Gastroesophageal sphincter (tissue), 4 donors: ENCODE measurements around the gene ZBTB7C. TPM values are rescaled to one million over a fixed set of nuclear protein-coding genes. Genes with fewer than 3 reads are reported as not detected.

Experiments used
- ATAC-seq: fragments of 150-250 bp; one replicate; pipeline ENCODE4 v1.9.1; 2016; ENCODE audit warnings: mild to moderate bottlenecking, moderate library complexity
- H3K27ac ChIP-seq, 4 donors: fragments of 200-600 bp; sonication (generic) in 3 of 4; 1 replicate in 3 of 4; 2 replicates in 1 of 4; pipeline ENCODE4 v1.5.1; 2016 to 2019
- H3K27me3 ChIP-seq: fragments of 200-600 bp; sonication (generic); one replicate; pipeline ENCODE4 v1.5.1; 2019
- H3K36me3 ChIP-seq, 2 donors: fragments of 200-600 bp; sonication (generic); one replicate each; pipeline ENCODE4 v1.5.1; 2019; ENCODE audit warnings: control low read depth in 1 of 2
- H3K4me1 ChIP-seq, 3 donors: fragments of 200-600 bp; sonication (generic); 1 replicate in 2 of 3; 2 replicates in 1 of 3; pipeline ENCODE4 v1.5.1; 2016 to 2019; ENCODE audit warnings: control low read depth in 2 of 3
- H3K4me3 ChIP-seq, 2 donors: fragments of 200-600 bp; sonication (generic); one replicate each; pipeline ENCODE4 v1.5.1; 2019; ENCODE audit warnings: mild to moderate bottlenecking in 1 of 2, moderate library complexity in 1 of 2
- H3K9me3 ChIP-seq, 3 donors: fragments of 200-600 bp; sonication (generic); one replicate each; pipeline ENCODE4 v1.5.1; 2017 to 2019; ENCODE audit warnings: control low read depth in 2 of 3
- EP300 ChIP-seq: sonication (generic); formaldehyde crosslinking; IDR thresholded peaks from one replicate; pipeline ENCODE4 v1.6.1; 2017; ENCODE audit warnings: antibody characterized with exemption, mild to moderate bottlenecking
- POLR2A ChIP-seq, 2 donors: fragments of 450-650 bp; IDR thresholded peaks; one replicate each; pipeline ENCODE4 v1.6.1; 2017; ENCODE audit warnings: antibody characterized with exemption in 2 of 2, mild to moderate bottlenecking in 2 of 2, moderate library complexity in 1 of 2
- POLR2AphosphoS5 ChIP-seq: sonication (generic); formaldehyde crosslinking; IDR thresholded peaks from one replicate; pipeline ENCODE4 v1.6.1; 2017; ENCODE audit warnings: antibody characterized with exemption
- WGBS, 2 donors: methylation state at CpG; one replicate each; pipeline ENCODE4 v1.1.5; 2018; ENCODE audit warnings: low coverage in 1 of 2; 5-methylcytosine and 5-hydroxymethylcytosine counted together
- total RNA-seq, 4 donors: library from RNA; depleted of rRNA; stranded (reverse); fragments of >200 nt; gene quantifications; one replicate each; pipeline ENCODE4 v1.1.0, GENCODE V29; 2016
- TF ChIP-seq, protein P1 (sequence below), 4 experiments: fragments of 200-600 bp in 2 of 4; fragments of 450-650 bp in 2 of 4; sonication (generic) in 1 of 4; IDR thresholded peaks; one replicate each; pipeline ENCODE4 v1.5.1; 2017 to 2019; ENCODE audit warnings: antibody characterized with exemption in 4 of 4, mild to moderate bottlenecking in 2 of 4, moderate library complexity in 2 of 4

The ZBTB7C gene
- total RNA-seq, 4 donors from 2014 or later = 7.8 to 15.4 (median 11.8) TPM

DNA sequence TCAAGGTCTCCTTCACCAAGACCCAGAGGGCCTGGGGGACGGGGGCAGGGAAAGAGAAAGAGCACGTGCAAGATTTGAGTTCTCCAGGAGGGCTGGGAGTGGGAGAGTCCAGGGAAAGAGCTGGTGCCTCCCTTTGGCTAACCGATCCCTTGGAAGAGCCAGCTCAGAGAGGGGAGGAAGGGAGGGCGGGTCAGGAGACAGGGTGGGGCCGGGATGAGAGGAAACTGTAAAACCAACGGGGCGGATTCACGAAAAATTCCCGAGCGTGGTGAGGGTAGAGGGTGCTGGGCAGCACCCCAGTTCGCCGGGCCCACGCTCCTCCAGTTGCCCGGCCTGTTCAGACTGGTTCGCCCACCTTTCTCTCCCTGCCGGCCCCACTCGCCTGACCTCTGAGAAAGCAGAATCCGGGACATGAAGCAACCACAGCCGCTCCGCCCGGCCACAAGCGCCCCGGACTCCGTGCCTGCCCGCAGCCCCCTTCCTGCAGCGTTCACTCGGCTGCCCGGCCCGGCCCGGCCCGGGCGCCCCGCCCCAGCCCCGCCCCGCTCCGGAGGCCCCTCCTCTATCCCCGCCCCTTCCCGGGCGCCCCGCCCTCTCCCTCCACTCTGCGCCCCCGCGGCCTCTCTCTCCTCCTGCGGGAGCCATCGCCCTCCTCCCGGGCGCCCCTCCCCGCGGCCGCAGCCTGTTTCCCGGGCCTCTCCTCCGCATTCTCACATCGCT is 247.8 kb downstream of the ZBTB7C start:
- Histone ChIP-seq H3K4me3 (peak overlapping the region; percentile 78 to 79), H3K27me3 (no peaks in the 10 kb centered on the region), H3K9me3 (no peaks in the 10 kb centered on the region), H3K36me3 (no peaks in the 10 kb centered on the region), H3K27ac (peak overlapping the region; percentile 80 to 93 (median 92)), H3K4me1 (peaks cover 0 to 50% (median 9%) of the 10 kb centered on the region in 3 donors)
- 0 to 2% methylated on average over 6 to 21 of the region's 53 CpGs for WGBS, 2 donors
- ATAC-seq = peak; percentile 94
- peak; percentile 42 to 45 for TF ChIP-seq POLR2A (IDR thresholded peaks at IDR 0.05)
- TF ChIP-seq, protein P1, sequence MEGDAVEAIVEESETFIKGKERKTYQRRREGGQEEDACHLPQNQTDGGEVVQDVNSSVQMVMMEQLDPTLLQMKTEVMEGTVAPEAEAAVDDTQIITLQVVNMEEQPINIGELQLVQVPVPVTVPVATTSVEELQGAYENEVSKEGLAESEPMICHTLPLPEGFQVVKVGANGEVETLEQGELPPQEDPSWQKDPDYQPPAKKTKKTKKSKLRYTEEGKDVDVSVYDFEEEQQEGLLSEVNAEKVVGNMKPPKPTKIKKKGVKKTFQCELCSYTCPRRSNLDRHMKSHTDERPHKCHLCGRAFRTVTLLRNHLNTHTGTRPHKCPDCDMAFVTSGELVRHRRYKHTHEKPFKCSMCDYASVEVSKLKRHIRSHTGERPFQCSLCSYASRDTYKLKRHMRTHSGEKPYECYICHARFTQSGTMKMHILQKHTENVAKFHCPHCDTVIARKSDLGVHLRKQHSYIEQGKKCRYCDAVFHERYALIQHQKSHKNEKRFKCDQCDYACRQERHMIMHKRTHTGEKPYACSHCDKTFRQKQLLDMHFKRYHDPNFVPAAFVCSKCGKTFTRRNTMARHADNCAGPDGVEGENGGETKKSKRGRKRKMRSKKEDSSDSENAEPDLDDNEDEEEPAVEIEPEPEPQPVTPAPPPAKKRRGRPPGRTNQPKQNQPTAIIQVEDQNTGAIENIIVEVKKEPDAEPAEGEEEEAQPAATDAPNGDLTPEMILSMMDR (IDR thresholded peaks at IDR 0.05) = no peak
- TF ChIP-seq EP300 = no peak
- TF ChIP-seq POLR2AphosphoS5 = peak; percentile 48

DNA sequence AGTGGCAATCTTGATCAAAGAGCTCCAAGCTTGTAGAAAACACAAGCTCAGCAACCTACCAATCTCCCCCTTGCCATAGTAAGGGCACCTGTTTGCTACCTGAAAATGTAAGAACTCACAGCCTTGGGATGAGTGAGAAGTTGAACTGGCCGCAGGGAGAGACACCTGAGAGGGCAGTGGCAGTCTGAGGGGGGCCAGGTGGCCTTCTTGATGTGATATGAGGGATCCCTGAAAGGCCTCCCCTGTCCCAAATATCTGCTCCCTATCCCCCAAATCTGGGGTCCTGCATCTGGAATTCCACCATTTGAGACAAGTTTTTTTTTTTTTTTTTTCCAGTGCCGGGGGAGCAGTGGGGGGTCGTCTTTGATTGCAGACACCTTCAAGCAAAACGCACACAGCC is 248.6 kb downstream of the ZBTB7C start:
- WGBS, 2 donors = 100% methylated on average over 1 of the region's 4 CpGs; no CpG with 5 or more reads in 1 of the 2 donors
- H3K27me3 ChIP-seq = no peaks in the 10 kb centered on the region
- no peaks in the 10 kb centered on the region for H3K9me3 ChIP-seq
- ATAC-seq = no peak
- TF ChIP-seq EP300 (no peak), POLR2AphosphoS5 (no peak), POLR2A (IDR thresholded peaks at IDR 0.05) (no peak)
- TF ChIP-seq, protein P1 (IDR thresholded peaks at IDR 0.05) = no peak
- H3K4me3 ChIP-seq = peak overlapping the region in 1 of 2 donors; percentile 79
- H3K27ac ChIP-seq = peak overlapping the region; percentile 80 to 93 (median 92)
- no peaks in the 10 kb centered on the region for H3K36me3 ChIP-seq
- H3K4me1 ChIP-seq = peaks cover 0 to 46% (median 9%) of the 10 kb centered on the region in 3 donors

DNA sequence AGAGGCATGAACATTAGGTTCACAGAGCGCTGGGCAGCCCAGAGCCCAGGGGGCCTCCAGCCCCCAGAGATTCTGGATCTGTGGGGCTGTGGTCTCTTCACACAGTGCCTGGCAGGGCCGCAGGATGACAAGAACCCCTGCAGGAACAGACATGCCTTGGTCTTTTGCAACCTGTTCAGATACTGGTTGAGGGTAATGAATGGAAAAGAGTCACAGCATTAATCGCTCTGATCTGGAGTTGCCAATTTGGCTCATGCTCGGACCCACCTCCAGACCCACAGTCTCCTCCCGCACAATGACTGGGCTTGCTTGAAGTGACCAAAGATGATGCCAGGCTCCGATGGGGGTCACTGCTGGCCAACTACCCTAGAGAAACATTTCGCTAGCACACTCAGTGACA is 249.4 kb downstream of the ZBTB7C start:
- H3K4me1 ChIP-seq = peaks cover 0 to 41% (median 11%) of the 10 kb centered on the region in 3 donors
- 100% methylated on average over 3 of the region's 7 CpGs for WGBS, 2 donors

DNA sequence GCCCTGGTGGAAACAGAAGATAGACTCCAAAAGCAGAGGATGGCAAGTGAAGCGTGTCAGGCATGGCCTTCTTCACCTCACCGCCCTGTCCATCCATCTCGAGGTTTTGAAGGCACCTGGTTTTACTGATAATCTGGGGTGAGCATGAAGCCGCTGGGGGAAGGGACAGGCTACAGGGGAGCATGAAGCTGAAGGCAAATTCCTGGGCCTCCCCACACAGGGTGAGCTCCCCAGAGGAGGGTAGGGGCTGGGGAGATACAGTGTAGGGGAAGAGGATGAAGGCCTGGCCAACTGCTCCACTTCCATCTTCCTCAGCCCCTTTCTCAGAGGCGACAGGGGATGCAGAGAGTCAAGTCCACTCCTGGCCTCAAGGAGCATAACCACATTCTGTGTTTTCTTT is 250.5 kb downstream of the ZBTB7C start:
- TF ChIP-seq, protein P1 (IDR thresholded peaks at IDR 0.05) = no peak
- no peak for TF ChIP-seq POLR2AphosphoS5
- TF ChIP-seq EP300 = no peak
- no peak for TF ChIP-seq POLR2A (IDR thresholded peaks at IDR 0.05)
- Histone ChIP-seq H3K4me3 (no peak overlapping the region), H3K9me3 (no peaks in the 10 kb centered on the region), H3K27me3 (no peaks in the 10 kb centered on the region), H3K36me3 (no peaks in the 10 kb centered on the region), H3K4me1 (peaks cover 0 to 49% (median 21%) of the 10 kb centered on the region in 3 donors), H3K27ac (no peak overlapping the region)
- no peak for ATAC-seq
- WGBS, 2 donors = 100% methylated on average over 1 of the region's 5 CpGs; no CpG with 5 or more reads in 1 of the 2 donors

More for the DNA sequence above, 249.4 kb downstream of the ZBTB7C start:
- Histone ChIP-seq H3K4me3 (no peak overlapping the region), H3K36me3 (no peaks in the 10 kb centered on the region), H3K9me3 (no peaks in the 10 kb centered on the region), H3K27ac (no peak overlapping the region), H3K27me3 (no peaks in the 10 kb centered on the region)
- TF ChIP-seq POLR2AphosphoS5 (no peak), POLR2A (IDR thresholded peaks at IDR 0.05) (no peak), EP300 (no peak)
- TF ChIP-seq, protein P1 (IDR thresholded peaks at IDR 0.05) = no peak
- no peak for ATAC-seq

DNA sequence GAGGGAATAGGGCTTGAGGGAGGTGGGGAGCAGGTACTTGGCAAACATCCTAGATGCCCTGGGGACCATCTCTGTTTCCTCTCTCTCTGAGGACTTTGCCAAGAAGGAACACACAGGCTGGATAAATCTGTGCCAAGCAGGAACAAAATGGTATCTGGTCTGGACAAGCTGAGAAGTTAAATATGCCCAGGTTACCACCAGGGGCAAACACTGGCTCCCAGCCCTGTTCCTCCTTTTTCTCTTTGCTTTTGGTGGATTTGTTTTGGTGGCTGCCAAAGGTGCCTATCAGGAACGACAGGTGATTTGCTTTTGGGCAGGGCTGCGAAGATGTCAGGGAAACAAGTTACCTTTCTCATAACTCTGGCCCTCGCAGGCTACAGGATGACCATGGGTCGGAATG is 251.2 kb downstream of the ZBTB7C start:
- no peak for ATAC-seq
- TF ChIP-seq, protein P1 (IDR thresholded peaks at IDR 0.05) = no peak
- TF ChIP-seq POLR2A (IDR thresholded peaks at IDR 0.05) (no peak), POLR2AphosphoS5 (no peak), EP300 (no peak)
- Histone ChIP-seq H3K27me3 (no peaks in the 10 kb centered on the region), H3K9me3 (no peaks in the 10 kb centered on the region), H3K4me3 (no peak overlapping the region), H3K36me3 (no peaks in the 10 kb centered on the region), H3K27ac (no peak overlapping the region), H3K4me1 (peaks cover 4 to 49% (median 27%) of the 10 kb centered on the region in 3 donors)
- WGBS, 2 donors = 88% methylated on average over 4 of the region's 4 CpGs; no CpG with 5 or more reads in 1 of the 2 donors
